ENCODE data around the gene PCP4. TPM values are rescaled to one million over a fixed set of nuclear protein-coding genes. Genes with fewer than 3 reads are reported as not detected.

PCP4 gene
- total and polyA plus RNA-seq, 2 donors from 2014 or later = 26.9 to 69.4 TPM

DNA sequence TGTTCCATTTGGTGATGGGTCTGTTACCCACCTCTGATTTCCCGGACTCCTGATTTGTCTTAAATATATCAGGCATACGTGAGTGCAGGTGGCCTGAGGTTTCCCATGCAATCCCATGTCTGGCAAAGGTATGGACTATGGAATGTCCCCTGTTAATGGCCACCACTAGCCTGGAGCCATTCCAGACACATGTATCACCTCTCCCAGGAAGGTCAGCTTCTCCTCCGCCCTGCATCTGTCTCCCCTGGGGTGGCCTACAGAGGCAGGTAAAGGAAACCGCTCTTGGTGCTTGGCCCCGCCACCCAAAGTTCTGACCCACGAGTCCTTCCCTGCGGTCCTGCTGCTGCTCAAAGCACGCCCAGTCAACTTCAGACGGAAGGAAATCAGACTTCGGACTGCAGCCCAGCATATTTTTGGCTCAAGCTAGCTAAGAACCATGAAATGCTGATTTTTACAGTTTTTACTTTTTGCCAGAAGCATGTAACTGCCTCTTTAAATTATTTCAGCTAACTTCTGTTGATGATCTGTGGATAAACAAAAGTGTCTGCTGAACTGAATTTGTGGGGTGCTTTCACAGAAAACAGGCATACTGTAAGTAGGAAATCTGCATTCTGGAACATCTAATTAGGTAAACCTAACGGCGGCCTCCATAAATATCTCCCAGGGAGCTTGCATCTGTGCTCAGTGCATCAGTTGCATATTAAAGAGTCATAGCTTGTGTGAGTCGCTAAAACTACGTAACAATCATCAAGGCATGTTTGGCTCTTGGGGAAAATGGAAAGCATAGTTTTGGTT lies 105.9 kb downstream of the PCP4 start:
- no peak overlapping the region for H3K9ac ChIP-seq (ENCODE audit: low read length in 3 of 3)
- no peak for DNase-seq
- H3K4me1 ChIP-seq (ENCODE audit: control insufficient read depth in 2 of 3, insufficient read depth in 2 of 3, low read depth in 1 of 3, low read length in 3 of 3) = no peaks in the 10 kb centered on the region
- H3K4me3 ChIP-seq (ENCODE audit: low read length in 3 of 3) = no peak overlapping the region
- no peak for FAIRE-seq
- intact Hi-C loops (cut with DNase I) = no loop called here
- no peaks in the 10 kb centered on the region for H3K9me3 ChIP-seq (ENCODE audit: control insufficient read depth in 2 of 3, insufficient read depth in 1 of 3, low read length in 3 of 3)
- H3K36me3 ChIP-seq (ENCODE audit: control insufficient read depth in 2 of 3, insufficient read depth in 3 of 3, low read length in 3 of 3) = no peaks in the 10 kb centered on the region
- TF ChIP-seq, protein P1, sequence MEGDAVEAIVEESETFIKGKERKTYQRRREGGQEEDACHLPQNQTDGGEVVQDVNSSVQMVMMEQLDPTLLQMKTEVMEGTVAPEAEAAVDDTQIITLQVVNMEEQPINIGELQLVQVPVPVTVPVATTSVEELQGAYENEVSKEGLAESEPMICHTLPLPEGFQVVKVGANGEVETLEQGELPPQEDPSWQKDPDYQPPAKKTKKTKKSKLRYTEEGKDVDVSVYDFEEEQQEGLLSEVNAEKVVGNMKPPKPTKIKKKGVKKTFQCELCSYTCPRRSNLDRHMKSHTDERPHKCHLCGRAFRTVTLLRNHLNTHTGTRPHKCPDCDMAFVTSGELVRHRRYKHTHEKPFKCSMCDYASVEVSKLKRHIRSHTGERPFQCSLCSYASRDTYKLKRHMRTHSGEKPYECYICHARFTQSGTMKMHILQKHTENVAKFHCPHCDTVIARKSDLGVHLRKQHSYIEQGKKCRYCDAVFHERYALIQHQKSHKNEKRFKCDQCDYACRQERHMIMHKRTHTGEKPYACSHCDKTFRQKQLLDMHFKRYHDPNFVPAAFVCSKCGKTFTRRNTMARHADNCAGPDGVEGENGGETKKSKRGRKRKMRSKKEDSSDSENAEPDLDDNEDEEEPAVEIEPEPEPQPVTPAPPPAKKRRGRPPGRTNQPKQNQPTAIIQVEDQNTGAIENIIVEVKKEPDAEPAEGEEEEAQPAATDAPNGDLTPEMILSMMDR (IDR thresholded peaks at IDR 0.05; ENCODE audit: borderline replicate concordance, extremely low read depth, insufficient read depth) = no peak
- no peaks in the 10 kb centered on the region for H3K27me3 ChIP-seq (ENCODE audit: control insufficient read depth, insufficient read depth, low read length)
- H3K27ac ChIP-seq (ENCODE audit: low read depth in 2 of 2, low read length in 2 of 2) = no peak overlapping the region

DNA sequence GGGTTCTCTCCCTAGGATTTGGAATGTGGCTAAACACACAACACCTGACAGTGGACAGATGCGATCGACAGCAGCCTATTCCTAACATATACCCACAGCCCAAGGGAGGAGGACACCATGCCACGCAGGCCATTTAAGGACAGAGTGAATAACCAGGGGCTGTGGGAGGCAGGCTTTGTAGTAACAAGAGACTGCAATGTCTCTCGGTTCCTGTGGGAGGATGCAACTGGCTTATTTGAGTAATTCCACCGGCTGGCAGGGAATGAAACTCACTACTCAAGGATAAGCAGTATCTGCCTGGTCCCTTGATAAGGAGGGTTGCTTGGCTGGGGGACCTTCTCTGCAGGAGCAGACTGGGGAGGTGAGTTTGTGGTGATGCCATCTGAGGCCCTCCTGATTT lies 109.6 kb downstream of the PCP4 start:
- peak in 4 of 5 donors; percentile 37 to 72 (median 56) for DNase-seq
- TF ChIP-seq, protein P1 (IDR thresholded peaks at IDR 0.05; ENCODE audit: borderline replicate concordance, extremely low read depth, insufficient read depth) = no peak

More for the DNA sequence above, 109.6 kb downstream of the PCP4 start:
- Histone ChIP-seq H3K4me3 (ENCODE audit: low read length in 3 of 3) (no peak overlapping the region), H3K27me3 (ENCODE audit: control insufficient read depth, insufficient read depth, low read length) (no peaks in the 10 kb centered on the region), H3K36me3 (ENCODE audit: control insufficient read depth in 2 of 3, insufficient read depth in 3 of 3, low read length in 3 of 3) (no peaks in the 10 kb centered on the region), H3K4me1 (ENCODE audit: control insufficient read depth in 2 of 3, insufficient read depth in 2 of 3, low read depth in 1 of 3, low read length in 3 of 3) (no peaks in the 10 kb centered on the region), H3K27ac (ENCODE audit: low read depth in 2 of 2, low read length in 2 of 2) (no peak overlapping the region), H3K9me3 (ENCODE audit: control insufficient read depth in 2 of 3, insufficient read depth in 1 of 3, low read length in 3 of 3) (no peaks in the 10 kb centered on the region), H3K9ac (ENCODE audit: low read length in 3 of 3) (no peak overlapping the region)
- intact Hi-C loops (cut with DNase I) = no loop called here
- no peak for FAIRE-seq

Other genes starting within 250 kb of the PCP4 start
- gene IGSF5, start 122.3 kb upstream of the PCP4 start, total RNA-seq = 0.47 TPM
- 0.24 TPM for gene IGSF5, start 122.3 kb upstream of the PCP4 start, polyA plus RNA-seq (ENCODE audit: insufficient read depth, low read depth, low replicate concordance)

All from kidney (tissue), 14 donors.